GM12878 (cell line): ENCODE data around the gene IL12B. TPM values are rescaled to one million over a fixed set of nuclear protein-coding genes. Genes with fewer than 3 reads are reported as not detected.

Experiments
- ATAC-seq: fragments of 200-7000 bp; cut with Tn5 transposase; 3 replicates; pipeline ENCODE4 v1.9.1; 2020; ENCODE audit warnings: mild to moderate bottlenecking, moderate library complexity
- BruUV-seq: library from RNA; stranded (reverse); fragments of 400-500 nt; replicated peaks from 2 replicates; lab custom pipeline; 2021; lab: Mats Ljungman, UMichigan
- CTCF ChIA-PET: fragments of 300-600 bp; sonication (Branson Sonifier 250); formaldehyde crosslinking; extraction: SDS; loops from one replicate; lab custom pipeline; 2021; ENCODE audit warnings: inconsistent platforms; lab: Yijun Ruan, JAX
- POLR2A ChIA-PET: fragments of 350-600 bp; formaldehyde crosslinking; extraction: SDS; loops from one replicate; lab custom pipeline; 2021; ENCODE audit warnings: inconsistent platforms; lab: Charles Lee
- RAD21 ChIA-PET: fragments of 300-600 bp; sonication (Branson Sonifier 250); formaldehyde crosslinking; loops from one replicate; lab custom pipeline; 2023; ENCODE audit warnings: antibody characterized with exemption; ENCODE audit not compliant: unreplicated experiment; lab: Charles Lee
- SMC1A ChIA-PET: fragments of 300-600 bp; sonication (Branson Sonifier 250); formaldehyde crosslinking; loops from one replicate; lab custom pipeline; 2023; ENCODE audit not compliant: unreplicated experiment, uncharacterized antibody; lab: Charles Lee
- DNase-seq: peaks from one replicate; pipeline ENCODE4 v3.0.0-alpha.2; 2011; ENCODE audit warnings: low read depth, low spot score
- FAIRE-seq: peaks from 3 replicates; lab custom pipeline; 2011; peaks lifted over from hg19 to GRCh38; lab: Jason Lieb, UNC
- H2AFZ ChIP-seq: 2 replicates; pipeline ENCODE4 v1.6.0; 2011; ENCODE audit warnings: low read depth, low read length, control low read depth; ENCODE audit not compliant: control insufficient read depth
- H3K27ac ChIP-seq: 2 replicates; pipeline ENCODE4 v1.5.1; 2011; ENCODE audit warnings: control low read depth; ENCODE audit not compliant: control insufficient read depth, insufficient read depth
- H3K27me3 ChIP-seq, 2 experiments: replicated peaks in 1 of 2; 2 replicates each; pipeline versions ENCODE4 v1.6.0 to v1.6.1; 2011; ENCODE audit warnings: low read length in 1 of 2; ENCODE audit not compliant: control insufficient read depth in 2 of 2, insufficient read depth in 2 of 2
- H3K36me3 ChIP-seq, 2 experiments: 2 replicates each; pipeline ENCODE4 v1.5.1; 2011; ENCODE audit warnings: low read length in 1 of 2; ENCODE audit not compliant: control insufficient read depth in 2 of 2, insufficient read depth in 2 of 2
- H3K4me1 ChIP-seq: 2 replicates; pipeline ENCODE4 v1.6.1; 2011; ENCODE audit warnings: mild to moderate bottlenecking, low read length, moderate library complexity, mixed read lengths; ENCODE audit not compliant: control insufficient read depth, insufficient read depth
- H3K4me2 ChIP-seq: 2 replicates; pipeline ENCODE4 v1.6.0; 2011; ENCODE audit warnings: control low read depth; ENCODE audit not compliant: control insufficient read depth, insufficient read depth
- H3K4me3 ChIP-seq: fragments of 200-600 bp; sonication (generic); 2 replicates; pipeline ENCODE4 v1.5.1; 2016
- H3K79me2 ChIP-seq: 2 replicates; pipeline ENCODE4 v1.6.0; 2011; ENCODE audit warnings: low read length; ENCODE audit not compliant: control insufficient read depth, insufficient read depth
- H3K9ac ChIP-seq: 2 replicates; pipeline ENCODE4 v1.8.0; 2011; ENCODE audit warnings: low read length, control low read depth, mixed read lengths; ENCODE audit not compliant: control insufficient read depth, insufficient read depth
- H3K9me3 ChIP-seq: replicated peaks from 3 replicates; pipeline ENCODE4 v1.5.1; 2011; ENCODE audit warnings: mild to moderate bottlenecking, low read length; ENCODE audit not compliant: control insufficient read depth, insufficient read depth
- H4K20me1 ChIP-seq: 2 replicates; pipeline ENCODE4 v1.6.0; 2011; ENCODE audit not compliant: control insufficient read depth, insufficient read depth
- CUX1 ChIP-seq: IDR thresholded peaks from 2 replicates; pipeline ENCODE4 v1.6.1; 2012; ENCODE audit warnings: improper control_type of control experiment, low read depth, low read length; ENCODE audit not compliant: insufficient replicate concordance
- RELA ChIP-seq: fragments of 450-650 bp; IDR thresholded peaks from 2 replicates; pipeline ENCODE4 v1.8.0; 2014; ENCODE audit warnings: borderline replicate concordance; ENCODE audit not compliant: partially characterized antibody
- WGBS: methylation state at CpG from one replicate; pipeline ENCODE4 v1.1.6; 2016; ENCODE audit warnings: low lambda C conversion rate; ENCODE audit not compliant: insufficient replicate concordance, insufficient coverage; ENCODE audit errors: missing lambda C conversion rate; 5-methylcytosine and 5-hydroxymethylcytosine counted together
- in situ Hi-C: fragments of 300-500 bp; cut with MboI; formaldehyde crosslinking; loops from 9 replicates; pipeline ENCODE4 v1.14.3; 2018; ENCODE audit warnings: mixed read lengths
- intact Hi-C: fragments of 100-400 bp; cut with micrococcal nuclease; formaldehyde crosslinking; loops from one replicate; pipeline ENCODE4 v1.14.2; 2022; ENCODE audit not compliant: unreplicated experiment
- polyA plus RNA-seq, 11 experiments: library from polyadenylated mRNA; depleted of rRNA in 4 of 11; unstranded in 6 of 11; stranded (reverse) in 5 of 11; fragments of >200 nt; fragmentation: Nextera tagmentation in 4 of 11; fragmentation: Illumina TruSeq in 1 of 11; extraction: Ambion mirVana in 4 of 11; extraction: Trizol in 1 of 11; gene quantifications; 1 replicate in 1 of 11; 2 replicates in 10 of 11; pipeline versions ENCODE4 v1.2.1 to v1.2.3, GENCODE V29; 2011 to 2016; ENCODE audit warnings: inconsistent platforms in 2 of 11, missing spikeins in 2 of 11, low read depth in 1 of 11
- total RNA-seq, 4 experiments: library from RNA; depleted of rRNA in 3 of 4; stranded (reverse); fragments of >200 nt in 3 of 4; fragmentation: Illumina TruSeq in 1 of 4; extraction: Trizol in 1 of 4; gene quantifications; 2 replicates each; pipeline versions ENCODE4 v1.2.1 to v1.2.3, GENCODE V29; 2013 to 2021
- TF ChIP-seq, protein P1 (sequence below), 3 experiments: IDR thresholded peaks in 2 of 3; conservative IDR thresholded peaks in 1 of 3; 2 replicates each; pipeline ENCODE4 v1.5.1; 2011; ENCODE audit warnings: low read depth in 3 of 3, low read length in 3 of 3, mild to moderate bottlenecking in 3 of 3, control low read depth in 2 of 3, moderate library complexity in 2 of 3, inconsistent platforms in 1 of 3, mixed read lengths in 1 of 3; ENCODE audit not compliant: control insufficient read depth in 2 of 3, insufficient read depth in 1 of 3; ENCODE audit errors: extremely low read depth in 1 of 3

IL12B gene
- total and polyA plus RNA-seq, 10 of the 15 experiments (the other 5 are each of a cell fraction or from before 2014, with no cell fraction given), result 0.15 to 0.72 (median 0.45) TPM

- Histone ChIP-seq H2AFZ (no peak overlapping the region), H4K20me1 (no peaks in the 10 kb centered on the region), H3K27me3 (no peaks in the 10 kb centered on the region), H3K4me2 (no peak overlapping the region), H3K9ac (no peak overlapping the region), H3K27ac (no peak overlapping the region), H3K4me3 (no peak overlapping the region), H3K79me2 (no peaks in the 10 kb centered on the region), H3K4me1 (no peaks in the 10 kb centered on the region), H3K9me3 (peaks cover 4% of the 10 kb centered on the region; the same call in 2 of the 3 replicates), H3K36me3 (no peaks in the 10 kb centered on the region)
- no peak for ATAC-seq
- ChIA-PET CTCF (interaction anchor here (2.3 kb wide), 1 partner anchor 20 kb away, joined by 6 read pairs; no protein-coding TSS in a partner anchor), POLR2A (no interaction called here), RAD21 (interaction anchor here (0.7 to 1.1 kb wide), 2 partner anchors 19 to 115 kb away, joined by 3 to 5 read pairs; no protein-coding TSS in a partner anchor), SMC1A (interaction anchor here (0.6 to 0.9 kb wide), 2 partner anchors 20 to 611 kb away, joined by 3 to 4 read pairs; no protein-coding TSS in a partner anchor)
- intact Hi-C loops, result loop anchor here (10.0 kb wide), 1 partner anchor 575 kb away; the partner anchor contains the start of gene ADRA1B
- TF ChIP-seq CUX1 (no peak), RELA (no peak)
- TF ChIP-seq, protein P1, sequence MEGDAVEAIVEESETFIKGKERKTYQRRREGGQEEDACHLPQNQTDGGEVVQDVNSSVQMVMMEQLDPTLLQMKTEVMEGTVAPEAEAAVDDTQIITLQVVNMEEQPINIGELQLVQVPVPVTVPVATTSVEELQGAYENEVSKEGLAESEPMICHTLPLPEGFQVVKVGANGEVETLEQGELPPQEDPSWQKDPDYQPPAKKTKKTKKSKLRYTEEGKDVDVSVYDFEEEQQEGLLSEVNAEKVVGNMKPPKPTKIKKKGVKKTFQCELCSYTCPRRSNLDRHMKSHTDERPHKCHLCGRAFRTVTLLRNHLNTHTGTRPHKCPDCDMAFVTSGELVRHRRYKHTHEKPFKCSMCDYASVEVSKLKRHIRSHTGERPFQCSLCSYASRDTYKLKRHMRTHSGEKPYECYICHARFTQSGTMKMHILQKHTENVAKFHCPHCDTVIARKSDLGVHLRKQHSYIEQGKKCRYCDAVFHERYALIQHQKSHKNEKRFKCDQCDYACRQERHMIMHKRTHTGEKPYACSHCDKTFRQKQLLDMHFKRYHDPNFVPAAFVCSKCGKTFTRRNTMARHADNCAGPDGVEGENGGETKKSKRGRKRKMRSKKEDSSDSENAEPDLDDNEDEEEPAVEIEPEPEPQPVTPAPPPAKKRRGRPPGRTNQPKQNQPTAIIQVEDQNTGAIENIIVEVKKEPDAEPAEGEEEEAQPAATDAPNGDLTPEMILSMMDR (IDR thresholded peaks at IDR 0.05 in 2 of 3, conservative IDR thresholded peaks at IDR 0.05 in 1 of 3; ENCODE audit: control insufficient read depth in 2 of 3, extremely low read depth in 1 of 3, insufficient read depth in 1 of 3, low read depth in 3 of 3, low read length in 3 of 3), result no peak
- no TSS peak for BruUV-seq
- no peak for DNase-seq
- WGBS, result 92% methylated on average over 2 of the region's 2 CpGs
- no peak for FAIRE-seq
- in situ Hi-C loops, result no loop called here
These were observed 9.2 kb upstream of the IL12B start for GRCh38 chr5:159339460-159339859.
